HPDE6-E6E7 (cell line): ENCODE measurements around the gene SLC38A9.
"Not testable (repeated sequence)": the region's sequence is repeated elsewhere in the genome, so short reads cannot be mapped to it uniquely, and the experiment has no call there.

Source experiments
- DNase-seq: peaks from one replicate; pipeline ENCODE4 v3.0.0; 2011; ENCODE audit warnings: missing footprints; ENCODE audit errors: extremely low spot score

SLC38A9 gene, protein sequence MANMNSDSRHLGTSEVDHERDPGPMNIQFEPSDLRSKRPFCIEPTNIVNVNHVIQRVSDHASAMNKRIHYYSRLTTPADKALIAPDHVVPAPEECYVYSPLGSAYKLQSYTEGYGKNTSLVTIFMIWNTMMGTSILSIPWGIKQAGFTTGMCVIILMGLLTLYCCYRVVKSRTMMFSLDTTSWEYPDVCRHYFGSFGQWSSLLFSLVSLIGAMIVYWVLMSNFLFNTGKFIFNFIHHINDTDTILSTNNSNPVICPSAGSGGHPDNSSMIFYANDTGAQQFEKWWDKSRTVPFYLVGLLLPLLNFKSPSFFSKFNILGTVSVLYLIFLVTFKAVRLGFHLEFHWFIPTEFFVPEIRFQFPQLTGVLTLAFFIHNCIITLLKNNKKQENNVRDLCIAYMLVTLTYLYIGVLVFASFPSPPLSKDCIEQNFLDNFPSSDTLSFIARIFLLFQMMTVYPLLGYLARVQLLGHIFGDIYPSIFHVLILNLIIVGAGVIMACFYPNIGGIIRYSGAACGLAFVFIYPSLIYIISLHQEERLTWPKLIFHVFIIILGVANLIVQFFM

DNA sequence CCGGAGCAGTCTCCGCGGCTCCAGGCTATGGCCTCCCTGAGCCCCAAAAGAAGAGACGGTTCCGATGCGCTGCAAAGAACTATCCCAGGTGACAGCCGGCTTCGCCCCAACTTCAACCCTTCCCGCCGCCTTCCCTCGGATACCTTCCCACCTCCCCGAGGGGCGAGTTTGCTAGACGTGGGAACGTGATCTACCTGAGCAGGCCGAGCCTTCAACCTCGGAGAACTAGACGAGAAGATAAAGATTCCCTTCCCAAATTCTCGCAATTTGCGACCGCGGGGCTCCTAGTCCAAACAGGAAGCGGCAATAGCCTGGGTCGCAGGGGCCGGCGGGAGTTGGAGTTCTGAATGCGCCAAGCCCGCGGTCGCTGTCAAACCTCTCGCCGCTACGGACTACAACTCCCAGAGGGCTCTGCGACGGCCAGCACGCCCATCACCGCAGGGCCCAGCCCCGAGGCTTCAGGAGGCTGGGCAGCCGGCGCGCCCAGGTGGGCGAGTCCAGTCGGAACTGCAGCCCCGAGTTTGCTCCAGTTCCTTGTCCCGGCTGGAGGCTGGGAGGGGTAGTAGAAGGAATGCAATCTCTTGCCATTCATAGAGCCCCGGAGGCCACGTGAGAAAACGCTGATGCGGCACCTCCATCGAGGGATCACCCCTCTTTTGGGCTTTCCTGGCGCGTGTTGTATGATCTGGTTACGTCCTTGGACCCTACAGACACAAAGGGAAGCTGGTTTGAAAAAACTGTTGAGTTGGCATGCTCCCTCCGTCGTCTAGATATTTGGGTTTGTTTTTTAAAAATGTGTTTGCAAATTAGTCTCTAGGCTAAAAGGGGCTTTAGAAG is at the start of gene SLC38A9:
Gene SLC38A9, minus strand, starts transcription at position 302 of the 837 bp plus-strand sequence. CDS start 14,366 bp downstream, outside the sequence.
- DNase-seq: peak; percentile 82

DNA sequence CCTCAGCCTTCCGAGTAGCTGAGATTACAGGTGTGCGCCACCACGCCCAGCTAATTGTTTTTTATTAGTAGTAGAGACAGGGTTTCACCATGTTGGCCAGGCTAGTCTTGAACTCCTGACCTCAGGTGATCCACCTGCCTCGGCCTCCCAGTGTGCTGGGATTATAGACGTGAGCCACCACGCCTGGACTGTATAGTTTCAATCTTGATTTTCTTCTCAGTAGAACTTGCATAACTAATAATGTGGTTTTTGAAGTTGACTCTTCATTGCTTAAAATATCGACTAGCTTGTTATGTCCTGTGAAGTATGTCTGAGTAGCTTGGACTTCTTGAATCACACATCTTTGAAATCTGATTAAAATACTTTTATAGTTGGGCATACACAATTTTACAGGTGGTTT is 49.6 kb upstream of the SLC38A9 start:
- DNase-seq: not testable (repeated sequence)

DNA sequence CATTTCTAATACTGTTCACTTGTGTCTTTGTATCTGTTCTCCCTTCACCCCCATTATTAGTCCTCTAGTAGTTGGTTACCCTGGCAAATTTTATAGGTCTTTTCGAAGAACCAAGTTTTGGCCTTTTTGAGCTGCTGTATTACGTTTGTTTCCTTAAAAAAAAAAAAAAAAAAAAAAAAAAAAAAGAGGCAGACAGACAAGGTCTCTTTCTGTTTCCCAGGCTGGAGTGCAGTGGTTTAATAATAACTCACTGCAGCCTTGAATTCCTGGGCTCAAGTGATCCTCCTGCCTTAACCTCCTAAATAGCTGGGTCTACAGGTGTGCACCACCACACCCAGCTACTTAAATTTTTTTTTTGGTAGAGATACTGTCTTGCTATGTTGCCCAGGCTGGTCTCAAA is 46.6 kb upstream of the SLC38A9 start:
- no peak for DNase-seq

DNA sequence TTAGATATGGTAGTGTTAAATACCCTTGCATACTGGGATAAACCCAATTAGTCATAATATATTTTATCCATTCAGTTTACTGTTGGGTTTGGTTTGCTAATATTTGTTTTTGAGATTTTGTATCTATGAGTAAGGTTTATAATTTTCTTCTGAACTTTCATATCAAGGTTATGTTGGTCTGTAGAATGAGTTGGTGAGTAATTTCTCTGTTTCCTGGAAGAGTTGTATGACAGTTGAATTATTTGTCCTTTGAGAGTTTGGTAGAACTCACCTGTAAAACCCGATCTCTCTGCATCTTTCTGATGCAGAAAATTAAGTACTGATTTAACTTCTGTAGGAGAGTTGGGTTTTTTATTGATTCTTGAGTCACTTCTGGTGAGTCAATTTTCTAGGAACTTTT is 46.1 kb upstream of the SLC38A9 start:
- DNase-seq: no peak

DNA sequence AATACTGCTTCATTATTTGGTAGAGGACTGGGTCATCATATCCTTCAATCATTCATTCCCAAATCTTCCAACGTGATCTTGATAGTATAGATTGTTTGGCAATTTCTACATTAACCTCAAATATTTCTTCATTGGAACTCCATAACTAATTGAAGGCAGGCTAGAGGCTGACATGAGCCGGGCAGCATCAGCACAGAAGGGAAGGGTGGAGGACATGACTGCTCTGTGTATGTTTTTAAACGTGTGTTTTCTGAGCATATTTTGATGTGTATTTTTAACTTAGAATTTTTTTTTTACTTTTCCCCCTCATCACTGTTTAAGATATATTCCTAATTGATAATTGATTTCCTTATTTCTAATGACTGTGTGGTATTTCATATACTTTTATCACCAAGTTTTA is 38.4 kb upstream of the SLC38A9 start:
- no peak for DNase-seq

DNA sequence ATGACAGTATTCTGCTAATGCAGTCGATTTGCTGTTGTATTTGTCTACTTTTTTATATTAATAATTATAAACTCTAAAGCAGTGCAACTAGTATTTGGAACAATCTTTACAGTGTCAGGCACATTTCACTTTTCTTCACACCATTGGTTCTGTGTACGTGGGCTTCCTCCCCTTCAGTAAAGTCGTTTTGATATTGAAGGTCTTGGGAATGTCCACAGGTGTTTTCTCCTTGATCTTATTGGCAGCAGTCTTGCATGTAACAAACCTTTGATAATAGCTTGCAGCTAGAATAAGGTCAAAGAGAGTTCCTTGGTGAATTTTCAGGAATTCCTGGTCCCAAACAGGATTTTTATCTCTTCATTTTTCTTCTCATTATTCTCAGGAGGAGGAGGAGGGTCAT is 37.9 kb upstream of the SLC38A9 start:
- no peak for DNase-seq

DNA sequence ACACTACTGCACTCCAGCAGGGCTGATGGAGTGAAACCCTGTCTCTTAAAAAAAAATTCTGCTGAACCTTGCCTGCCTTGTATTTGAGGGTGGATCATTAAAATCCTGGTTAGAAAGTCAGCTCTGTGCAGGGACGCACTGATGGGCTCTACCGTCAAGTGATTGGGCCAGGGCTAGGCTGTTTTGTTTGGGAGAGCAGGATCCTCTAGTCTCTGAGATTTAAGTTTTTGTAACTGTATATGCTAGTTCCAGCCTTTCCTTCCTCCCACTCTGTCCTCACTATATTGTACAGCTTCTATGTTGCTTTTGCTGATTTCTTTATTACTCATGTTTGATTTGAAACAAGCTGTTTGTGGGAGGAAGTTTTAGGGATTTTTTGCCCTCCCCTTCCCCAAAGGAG is 37.3 kb upstream of the SLC38A9 start:
- no peak for DNase-seq

DNA sequence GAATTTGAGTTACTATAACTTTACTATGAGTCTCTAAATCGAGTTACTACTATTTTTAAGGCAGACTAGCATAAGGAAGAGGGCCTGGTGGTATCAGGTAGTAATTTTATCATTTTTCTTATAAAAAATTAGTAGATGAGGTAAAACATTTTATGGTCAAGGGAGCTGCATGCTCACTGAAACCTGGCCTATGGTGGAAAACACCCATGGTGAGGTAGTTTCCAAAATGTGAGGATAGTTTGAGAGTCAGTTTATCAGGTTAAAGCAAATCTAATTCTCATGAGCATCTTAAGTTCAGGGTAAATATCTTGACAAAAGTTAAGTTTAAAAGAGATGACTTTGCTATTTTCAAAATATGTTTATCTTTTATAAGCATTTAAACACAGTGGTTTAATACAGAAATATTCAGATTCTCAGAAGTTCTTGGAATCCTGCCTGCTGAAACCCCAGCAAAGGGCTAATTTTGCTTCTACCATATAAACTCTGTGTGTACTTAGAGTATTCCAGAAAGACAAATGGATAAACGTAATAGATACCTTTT is 35.7 kb upstream of the SLC38A9 start:
- no peak for DNase-seq

DNA sequence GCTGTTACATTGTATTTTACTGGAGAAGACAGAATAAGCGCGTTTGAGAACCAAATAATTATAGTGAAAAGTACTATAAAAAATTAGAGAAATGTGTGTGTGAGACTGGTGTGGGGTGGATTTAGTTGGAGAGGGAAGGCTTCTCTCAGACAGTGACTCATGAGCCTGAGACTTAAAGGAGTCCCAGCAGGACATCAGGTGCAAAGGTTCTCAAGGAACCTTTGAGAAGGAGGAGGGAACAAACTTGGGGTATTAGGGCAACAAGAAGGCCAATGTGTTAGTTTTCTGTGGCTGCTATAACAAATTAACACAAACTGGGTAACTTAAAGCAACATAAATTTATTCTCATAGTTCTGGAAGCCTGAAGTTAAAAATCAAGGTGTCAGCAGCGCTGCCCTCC is 30.7 kb upstream of the SLC38A9 start:
- DNase-seq: no peak

DNA sequence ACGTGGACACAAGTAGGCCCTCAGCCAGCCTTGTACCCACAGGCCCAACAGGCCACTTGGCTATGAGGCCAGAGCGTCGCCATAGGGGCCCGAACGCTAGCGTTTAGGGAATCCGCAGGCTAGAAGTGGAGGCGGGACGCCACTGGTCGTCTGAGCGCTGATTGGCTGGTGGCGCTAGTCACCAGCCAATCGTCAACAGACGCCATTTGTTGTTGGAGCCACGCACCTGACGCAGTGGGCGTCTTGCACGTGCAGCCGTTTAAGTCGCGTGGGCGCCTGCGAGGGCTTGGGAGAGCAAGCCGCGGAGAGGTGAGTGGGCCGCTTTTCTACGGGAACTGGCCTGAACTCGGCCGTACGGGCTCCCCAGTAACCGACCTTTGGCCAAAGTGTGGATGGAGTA is 25.7 kb upstream of the SLC38A9 start, which contains the start of gene DDX4:
Gene DDX4, plus strand, starts transcription at position 269 of the 400 bp plus-strand sequence. CDS start 903 bp downstream, outside the sequence.
- DNase-seq: no peak

DNA sequence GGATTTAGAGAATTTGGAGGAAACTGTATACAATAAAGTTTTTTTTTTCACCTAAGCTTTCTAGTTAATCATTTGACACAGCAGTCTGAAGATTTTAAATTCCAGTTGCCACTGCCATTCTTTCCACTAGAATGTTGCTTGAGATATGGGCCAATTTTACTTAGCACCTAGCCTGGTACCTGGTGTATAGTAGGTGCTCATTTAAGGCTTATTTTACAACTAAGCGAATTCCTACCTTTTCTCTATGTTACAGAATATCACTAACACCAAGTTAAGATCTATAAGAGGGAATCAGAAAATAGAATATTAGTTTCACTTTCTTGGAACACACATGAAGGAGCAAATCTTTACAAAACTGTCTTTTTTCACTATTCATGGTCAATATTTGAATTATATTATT is 22.5 kb upstream of the SLC38A9 start:
- no peak for DNase-seq

DNA sequence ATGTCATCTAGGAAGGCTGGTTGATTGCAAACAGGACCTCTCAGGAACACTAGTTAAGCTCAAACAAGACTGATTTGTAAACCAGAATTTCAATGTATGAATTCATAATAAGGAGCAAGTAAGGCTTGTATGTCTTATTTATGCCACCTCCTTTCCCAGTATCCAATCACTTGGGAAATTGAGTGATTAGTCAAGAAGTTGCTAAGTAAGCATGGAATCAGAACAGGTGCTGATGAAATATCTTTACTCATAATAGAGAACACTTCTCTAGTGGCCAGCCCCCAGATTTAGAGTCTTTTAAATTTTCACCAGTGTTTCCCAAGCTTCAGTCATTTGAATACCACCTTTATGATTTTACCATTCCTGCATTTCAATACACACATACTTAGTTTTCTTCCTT is 20.5 kb upstream of the SLC38A9 start:
- no peak for DNase-seq

DNA sequence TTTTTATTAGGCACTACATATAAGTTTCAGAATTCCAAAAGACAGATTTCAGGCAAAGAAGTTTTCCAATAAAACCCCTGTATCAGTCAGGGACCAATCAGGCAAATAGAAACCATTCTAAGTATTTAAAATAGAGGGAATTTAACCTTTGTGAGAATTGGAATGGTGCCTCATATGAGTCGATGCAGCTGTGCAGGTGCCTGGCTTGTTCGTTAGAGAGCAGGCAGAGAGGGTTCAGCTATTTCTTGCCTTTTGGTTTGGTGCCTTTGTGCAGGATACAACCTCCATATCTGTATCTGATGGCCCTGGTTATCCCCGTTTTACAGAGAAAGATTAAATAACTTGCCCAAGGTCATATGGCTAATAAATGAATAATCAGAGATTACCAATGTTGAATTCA is 19.7 kb upstream of the SLC38A9 start:
- DNase-seq: no peak

DNA sequence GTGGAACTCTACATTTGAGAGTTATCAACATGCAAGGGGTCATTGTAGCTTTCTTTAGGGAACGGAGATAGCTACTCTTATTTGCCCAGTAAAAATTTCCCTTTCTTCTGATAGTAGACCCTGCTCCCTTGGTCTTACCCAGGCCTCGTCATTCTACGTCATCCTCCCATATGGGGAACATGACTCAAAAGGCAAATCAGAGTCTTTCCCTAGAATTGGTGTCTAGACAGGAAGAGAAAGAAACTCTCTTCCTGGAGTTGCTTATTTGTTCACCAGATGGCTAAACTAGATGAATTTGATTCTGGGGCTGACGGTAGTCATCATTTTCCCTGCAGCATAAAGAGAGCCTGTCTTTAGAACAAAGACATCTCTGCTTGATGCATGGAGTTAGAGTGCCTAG is 12.2 kb upstream of the SLC38A9 start:
- DNase-seq: no peak

DNA sequence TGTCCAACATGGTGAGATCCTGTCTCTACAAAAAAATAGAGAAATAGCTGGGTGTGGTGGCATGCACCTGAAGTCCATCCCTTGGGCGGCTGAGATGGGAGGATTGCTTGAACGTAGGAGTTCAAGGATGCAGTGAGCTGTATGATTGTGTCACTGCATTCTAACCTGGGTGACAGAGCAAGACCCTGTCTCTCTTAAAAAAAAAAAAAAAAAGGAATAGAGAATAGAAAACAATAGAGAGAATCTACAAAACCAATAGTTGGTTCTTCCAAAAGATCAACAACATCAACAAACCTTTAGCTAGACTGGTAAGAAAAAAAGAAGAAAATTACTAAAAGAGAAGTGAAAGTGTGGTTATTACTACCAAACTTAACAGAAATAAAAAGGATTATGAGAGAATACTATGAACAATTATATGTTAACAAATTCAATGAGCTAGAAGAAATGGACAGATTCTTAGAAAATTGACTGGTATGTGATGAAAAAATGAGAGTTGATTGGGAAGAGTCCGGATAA is 8.1 kb upstream of the SLC38A9 start:
- no peak for DNase-seq

DNA sequence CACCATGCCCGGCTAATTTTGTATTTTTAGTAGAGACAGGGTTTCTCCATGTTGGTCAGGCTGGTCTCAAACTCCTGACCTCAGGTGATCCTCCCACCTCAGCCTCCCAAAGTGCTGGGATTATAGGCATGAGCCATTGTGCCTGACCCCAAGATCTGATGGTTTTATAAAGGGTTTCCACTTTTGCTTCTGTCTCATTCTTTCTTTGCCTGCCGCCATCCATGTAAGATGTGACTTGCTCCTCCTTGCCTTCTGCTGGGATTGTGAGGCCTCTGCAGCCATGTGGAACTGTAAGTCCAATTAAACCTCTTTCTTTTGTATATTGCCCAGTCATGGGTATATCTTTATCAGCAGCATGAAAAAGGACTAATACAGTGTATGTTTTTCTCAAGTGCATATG is 6.9 kb upstream of the SLC38A9 start:
- not testable (repeated sequence) for DNase-seq

DNA sequence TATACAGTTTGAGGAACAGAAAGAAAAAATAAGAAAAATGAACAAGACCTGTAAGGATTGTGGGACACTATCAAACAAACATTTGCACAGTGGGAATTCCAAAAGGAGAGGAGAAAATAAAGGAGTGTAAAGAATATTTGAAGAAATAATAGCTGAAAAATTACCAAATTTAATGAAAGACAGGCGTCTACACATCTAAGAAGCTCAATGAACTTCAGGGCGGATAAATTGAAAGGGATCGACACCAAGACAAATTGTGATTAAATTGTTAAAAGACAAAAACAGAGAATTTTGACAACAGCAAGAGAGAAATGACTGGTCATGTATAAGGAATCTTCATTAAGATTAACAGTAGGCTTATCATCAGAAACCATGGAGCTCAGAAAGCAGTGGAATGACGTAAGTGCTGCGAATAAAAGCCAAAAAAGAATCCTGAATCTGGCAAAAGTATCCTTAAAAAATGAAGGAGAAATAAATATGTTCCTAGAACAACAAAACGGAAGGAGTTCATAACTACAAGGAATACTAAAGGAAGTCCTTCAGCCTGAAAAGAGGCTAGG is 3.5 kb upstream of the SLC38A9 start:
- no peak for DNase-seq

DNA sequence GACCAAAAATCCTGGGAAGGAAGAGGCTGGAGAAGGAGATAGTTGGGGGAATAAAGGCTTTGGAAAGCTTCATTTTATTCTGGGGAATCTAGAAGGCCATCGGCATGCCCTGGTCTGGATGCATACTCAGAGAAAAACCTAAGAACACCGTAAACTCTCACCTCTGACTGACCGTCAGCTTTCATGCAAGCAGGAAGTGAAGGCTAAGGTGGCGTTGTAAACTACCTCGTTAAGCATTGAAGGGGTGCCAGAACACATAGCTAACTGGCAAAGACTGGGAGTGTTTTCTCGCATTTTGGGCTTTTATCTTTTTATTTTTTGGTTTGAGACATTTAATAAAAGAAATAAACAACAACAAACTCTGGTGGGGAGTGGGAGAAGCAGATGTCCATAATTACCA is 2.6 kb upstream of the SLC38A9 start:
- DNase-seq: no peak

DNA sequence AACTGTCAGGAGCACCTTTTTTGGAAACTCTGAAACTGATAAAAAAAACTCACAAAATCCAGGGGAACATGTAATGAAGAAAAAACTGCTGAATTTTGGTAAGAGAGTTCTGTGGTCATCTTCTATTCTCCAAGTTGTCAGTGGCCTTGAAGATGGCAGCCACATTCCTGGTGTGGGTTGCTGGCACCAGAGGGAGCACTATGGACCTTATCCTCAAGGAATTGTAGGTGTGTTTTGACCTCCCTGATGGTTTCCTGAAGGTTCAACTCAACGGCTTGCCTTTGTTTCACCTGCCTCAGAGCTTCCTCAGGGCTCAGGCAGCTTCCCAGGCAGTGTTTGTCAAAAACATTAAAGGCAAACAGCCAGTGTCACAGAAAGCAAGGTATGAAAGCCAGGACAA is 2.2 kb upstream of the SLC38A9 start:
- DNase-seq: no peak

DNA sequence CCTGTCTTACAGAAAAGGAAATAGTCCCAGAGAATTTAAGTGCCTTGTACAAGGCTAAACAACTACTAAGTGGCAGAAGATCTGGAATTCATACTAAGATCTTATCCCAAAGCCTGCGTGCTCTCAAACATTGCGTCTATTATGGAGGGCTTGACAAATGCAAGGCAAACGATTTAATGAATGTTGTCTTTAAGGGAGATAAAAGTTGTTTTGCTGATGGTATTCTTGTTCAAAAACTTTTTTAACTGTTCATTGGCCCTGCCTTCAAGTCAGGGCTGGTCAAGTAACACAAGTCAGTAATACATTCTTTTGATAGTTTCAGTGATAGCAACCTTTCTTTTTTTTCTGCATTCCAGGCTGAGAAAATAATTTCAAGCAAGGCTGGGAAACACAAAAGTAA is 1.7 kb upstream of the SLC38A9 start:
- no peak for DNase-seq

DNA sequence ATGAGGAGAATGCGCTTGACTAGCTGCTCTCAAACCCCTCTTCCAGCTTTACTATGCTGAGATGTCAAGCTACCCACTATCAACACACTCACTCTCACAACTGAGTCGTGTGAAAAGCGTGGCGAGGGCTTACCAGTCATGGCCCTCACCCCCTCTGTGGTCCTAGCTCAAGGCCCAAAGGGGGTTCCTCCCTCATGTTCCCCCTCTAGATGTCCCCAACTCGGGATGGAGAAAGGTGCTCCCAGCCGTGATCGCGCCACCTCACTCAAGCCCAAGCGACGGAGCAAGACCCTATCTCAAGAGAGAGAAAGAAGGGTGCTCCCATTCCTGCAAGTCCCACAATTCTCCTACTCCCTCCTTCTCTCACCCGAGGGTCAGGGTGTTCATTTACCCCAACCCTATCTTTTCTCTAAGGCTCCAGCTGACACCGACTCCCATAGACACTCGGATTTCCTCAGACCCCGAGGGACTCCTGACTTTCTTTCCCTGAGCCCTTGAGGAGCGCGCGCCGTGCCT is 559 bp downstream of the SLC38A9 start:
- DNase-seq: no peak

DNA sequence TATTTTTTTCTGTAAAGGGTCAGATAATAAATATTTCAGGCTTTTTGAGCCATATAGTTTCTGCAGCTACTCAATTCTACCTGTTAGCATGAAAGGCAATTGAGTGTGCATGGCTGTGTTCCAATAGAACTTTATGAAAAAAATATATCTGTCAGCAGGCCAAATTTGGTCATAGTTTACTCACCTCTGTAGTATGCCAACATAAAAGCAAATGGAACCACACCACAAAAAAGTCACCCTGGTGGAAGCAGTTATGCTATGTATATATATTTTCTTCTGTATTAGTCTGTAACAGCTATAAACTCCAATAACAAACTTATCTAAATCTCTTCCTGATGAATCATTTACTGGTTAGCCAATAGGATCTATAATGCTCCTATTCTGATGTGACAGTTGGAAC is 3.4 kb downstream of the SLC38A9 start:
- DNase-seq: no peak
